NCI-H2171 (cell line): Measurements from ENCODE around the gene CGB1.

Experiments used
- DNase-seq: peaks from one replicate; lab custom pipeline; 2025; lab: John Stamatoyannopoulos, UW

Gene CGB1

DNA sequence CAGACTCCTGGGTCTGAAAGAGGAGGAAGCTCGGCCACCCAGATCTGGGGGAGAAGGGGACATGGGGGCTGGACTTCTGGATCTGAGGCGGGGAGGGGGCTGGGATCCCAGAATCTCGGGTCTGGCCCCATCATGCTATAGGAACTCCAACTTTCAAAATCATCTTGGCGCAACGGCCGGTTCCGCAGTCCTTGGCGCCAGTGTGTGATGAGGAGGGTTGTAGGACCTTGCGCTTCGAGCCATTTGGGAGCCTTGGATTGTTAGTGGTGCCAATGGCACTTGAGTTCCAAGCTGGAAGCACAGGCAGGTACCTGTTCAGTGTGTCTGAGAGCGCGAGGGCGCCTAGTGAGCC, 42.7 kb downstream of the CGB1 start:
- DNase-seq = no peak

DNA sequence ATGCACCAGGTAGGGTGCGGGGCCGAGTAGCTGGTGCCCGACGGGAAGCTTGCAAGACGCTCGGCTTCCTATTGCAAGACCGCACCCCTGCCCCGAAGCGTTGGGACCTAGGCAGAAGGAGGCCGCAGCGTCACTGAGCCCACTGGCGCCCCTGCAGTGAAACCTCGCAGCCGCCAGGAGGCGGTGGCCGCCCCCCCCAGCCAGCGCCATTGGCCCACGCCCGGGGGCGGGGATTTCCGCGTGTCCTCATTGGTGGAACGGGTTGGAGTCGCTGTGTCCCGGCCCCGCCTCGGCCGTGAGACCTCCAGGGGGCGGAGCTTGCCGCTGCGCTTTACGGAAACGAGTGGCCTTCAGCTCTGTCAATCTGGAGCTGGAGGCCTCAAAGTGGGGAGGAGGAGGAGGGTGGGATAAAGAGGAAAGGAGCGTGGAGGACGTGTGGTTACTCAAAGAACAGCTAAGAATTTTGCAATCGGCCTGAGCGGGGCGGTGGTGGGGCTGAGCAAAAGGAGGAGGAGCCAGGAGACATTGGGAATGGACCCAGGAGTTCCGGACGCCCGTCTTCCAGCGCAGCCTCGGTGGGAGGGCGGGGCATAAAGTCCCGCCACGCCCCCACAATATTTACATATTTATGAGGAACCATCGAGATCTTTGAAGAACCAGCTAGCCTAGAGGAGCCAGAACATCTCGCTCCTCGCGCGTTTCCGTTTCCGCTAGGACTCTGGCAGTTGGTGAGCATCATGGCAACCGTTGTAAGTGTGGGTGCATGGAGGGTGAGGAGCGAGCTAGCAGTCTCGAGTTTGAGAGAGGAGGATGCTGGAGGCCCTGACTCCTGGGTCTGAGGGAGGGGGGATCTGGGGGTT, 43.3 kb downstream of the CGB1 start, which contains the start of the genes GYS1 and RUVBL2:
TSS of gene GYS1 (minus strand) at position 135 of the 860 bp plus-strand sequence. CDS start 197 bp downstream, outside the sequence.
TSS of gene RUVBL2 (plus strand) at position 713 of the 860 bp plus-strand sequence. CDS start at position 738, 25 bp downstream.
- DNase-seq = peak; percentile 99

DNA sequence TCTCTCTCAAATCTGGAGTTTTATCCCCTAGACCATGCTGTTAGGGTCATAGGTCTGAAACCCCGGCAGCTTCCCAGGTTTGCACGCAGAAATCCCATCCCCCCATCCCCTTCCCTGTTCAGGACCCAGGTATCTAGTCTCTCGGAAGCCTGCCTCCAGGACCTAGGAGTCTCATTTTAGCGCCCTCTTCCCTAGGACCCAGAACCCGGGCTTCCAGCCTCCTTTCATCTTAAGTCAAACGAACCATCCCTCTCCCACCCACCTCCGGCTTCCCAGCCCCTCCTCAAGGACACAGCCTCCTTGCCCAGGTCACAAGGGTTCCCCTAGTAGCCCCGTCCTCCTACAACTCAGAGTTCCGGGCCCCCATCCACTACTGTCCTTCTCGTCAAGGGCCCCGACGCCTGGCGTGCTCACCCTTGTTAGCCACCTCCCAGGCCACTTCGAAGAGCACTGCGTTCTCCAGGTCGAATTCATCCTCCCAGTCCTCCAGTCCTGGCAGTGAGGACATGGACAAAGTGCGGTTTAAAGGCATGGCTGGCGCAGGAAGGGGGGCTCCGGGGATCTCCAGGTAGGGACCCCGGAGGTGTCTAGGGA, 44.0 kb downstream of the CGB1 start:
- no peak for DNase-seq

DNA sequence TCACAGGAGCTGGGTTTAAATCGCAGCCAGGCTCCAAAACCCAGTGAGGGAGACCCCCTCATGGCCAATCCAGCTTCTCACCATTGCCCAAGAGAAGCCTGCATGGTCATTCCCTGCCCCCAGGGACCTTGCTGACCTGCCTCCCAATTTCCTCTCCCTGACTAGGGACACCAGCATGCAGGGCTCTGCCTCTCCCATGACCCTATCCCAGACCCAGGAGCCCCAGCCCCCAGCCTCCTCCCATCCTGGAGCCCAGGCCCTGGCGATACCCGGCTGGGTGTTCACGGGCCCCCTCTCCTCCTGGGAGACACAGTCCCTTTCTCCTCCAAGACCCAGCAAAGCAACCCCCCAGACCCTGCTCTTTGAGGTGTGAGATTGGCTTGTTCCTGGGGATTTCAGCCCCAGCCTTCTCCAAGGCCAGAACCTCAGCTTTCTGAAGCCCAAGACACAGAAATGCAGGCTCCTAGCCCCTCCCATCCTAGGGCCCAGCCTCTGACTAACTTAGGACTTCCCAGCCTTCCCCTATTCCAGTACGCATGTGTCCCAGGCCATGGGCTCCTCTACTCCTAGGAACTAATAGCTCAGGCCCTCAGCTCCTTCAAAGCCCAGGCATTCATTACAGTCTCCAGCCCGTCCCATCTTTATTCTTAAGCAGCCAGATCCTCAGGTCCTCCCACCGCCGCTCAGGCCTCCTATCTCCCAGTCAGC, 44.7 kb downstream of the CGB1 start:
- DNase-seq = no peak

DNA sequence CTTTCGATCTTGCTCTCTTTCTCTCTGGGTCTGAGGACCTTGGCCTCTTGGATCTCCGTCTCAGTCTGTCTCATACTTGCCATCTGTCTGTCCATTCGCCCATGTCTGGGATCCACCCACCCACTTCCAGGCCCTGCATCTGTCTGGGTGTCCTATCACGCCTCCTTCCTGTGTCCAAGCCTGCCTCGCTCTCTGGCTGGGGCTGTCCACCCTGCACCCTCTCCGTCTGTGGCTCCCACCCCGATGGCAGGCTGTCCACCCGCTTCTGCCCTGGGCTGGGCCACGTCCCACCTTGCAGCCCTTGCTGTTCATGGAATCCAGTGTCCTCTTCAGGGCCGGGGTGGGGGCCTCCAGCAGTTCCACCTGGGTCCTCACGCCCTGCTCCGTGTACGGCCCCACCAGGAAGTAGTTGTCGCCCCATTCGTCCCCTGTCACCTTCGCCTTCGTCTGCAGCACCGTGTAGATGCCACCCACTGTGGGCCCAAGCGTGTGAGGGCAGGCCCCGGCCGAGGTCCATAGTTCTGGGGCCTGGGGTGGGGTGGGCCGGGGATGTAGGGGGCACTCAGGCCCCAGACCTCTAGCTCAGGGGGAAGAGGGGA, 45.6 kb downstream of the CGB1 start:
- DNase-seq = no peak

DNA sequence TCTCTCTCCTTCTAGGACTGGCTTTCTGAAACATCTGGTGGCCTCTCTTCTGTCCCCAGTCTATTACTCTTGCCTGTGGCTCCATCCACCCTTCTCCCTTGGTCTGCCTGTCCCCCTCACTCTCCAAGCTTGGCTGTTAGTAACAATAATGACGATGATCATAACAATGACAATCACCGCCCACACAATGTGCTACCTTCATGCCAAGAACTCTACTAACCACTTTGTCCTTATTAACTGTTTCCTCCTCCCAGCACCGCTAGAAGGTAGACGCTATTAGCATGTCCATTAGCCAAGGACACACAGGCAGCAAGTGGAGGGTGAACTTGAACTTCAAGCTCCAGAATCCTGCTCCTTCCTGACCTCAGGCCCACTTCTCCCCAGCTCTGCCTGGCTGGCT, 46.3 kb downstream of the CGB1 start:
- no peak for DNase-seq

DNA sequence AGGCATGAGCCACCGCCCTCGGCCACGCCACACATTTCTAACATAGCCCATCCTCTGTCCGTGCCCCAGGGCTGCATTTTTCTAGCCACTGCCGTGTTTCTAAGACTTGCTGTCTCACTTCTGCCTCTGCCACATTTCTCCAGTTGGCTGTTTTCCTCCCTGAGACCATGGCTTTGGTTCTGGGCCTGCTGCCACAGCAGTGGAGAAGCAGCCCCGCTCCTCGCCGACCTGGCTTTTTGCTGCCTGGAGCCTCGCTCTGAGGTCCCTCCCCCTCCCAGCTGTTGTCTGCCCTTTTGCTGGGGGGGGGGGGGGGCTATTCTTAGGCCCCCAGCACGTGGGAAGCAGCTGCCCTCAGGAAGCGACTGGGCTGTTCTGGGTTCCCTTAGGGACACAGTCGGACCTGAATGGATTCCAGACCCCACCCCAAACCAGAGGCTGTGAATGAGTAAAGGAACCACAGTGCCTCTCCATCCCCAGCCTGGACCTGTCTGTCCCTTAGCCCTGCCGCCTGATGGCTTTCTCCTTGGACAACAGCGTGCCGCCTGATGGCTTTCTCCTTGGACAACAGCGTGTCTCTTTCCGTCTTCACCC, 46.9 kb downstream of the CGB1 start:
- no peak for DNase-seq

DNA sequence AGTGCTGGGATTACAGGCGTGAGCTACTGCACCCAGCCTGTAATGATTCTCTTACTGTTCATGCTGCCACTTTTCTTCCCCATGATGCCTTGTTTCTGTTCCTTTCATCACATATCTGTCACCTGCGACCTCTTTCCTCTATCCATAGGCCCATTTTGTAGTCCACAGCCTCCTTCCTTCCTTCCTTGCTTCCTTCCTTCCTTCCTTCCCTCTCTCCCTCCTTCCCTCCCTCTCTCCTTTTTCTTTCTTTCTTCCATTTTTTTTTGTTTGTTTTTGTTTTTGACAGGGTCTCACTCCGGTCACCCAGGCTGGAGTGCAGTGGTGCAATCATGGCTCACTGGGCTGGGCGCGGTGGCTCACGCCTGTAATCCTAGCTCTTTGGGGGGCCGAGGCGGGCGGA, 47.8 kb downstream of the CGB1 start:
- DNase-seq = no peak

DNA sequence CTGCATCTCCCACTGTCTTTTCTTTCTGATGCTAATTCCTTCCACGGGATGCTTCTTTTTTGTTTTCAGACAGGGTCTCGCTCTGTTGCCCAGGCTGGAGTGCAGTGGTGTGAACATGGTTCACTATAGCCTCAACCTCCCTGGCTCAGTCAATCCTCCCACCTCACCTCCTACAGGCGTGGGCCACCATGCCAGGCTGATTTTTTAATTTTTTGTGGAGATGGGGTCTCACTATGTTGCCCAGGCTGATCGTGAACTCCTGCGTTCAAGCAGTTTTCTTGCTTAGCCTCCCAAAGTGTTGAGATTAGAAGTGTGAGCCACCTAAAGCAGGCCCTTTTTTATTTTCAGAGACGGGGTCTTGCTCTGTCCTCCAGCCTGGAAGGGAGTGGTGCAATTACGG, 48.4 kb downstream of the CGB1 start:
- DNase-seq = no peak

DNA sequence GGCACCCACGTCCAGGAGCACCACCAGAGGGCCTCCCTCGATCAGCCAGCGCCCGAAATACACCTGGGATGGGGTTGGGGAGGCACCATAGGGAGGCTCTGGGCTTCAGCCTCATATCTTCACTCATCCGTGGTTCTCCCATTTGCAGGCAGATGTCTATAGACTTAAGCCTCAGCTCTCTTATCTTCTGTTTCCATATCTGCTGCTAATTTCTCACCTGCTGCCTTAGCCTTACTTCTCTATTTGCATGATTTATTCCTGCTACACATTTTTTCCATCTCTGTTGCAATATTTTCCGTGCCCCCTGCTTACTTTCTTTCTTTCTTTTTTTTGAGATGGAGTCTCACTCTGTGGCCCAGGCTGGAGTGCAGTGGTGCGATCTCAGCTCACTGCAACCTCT, 49.4 kb downstream of the CGB1 start:
- no peak for DNase-seq

DNA sequence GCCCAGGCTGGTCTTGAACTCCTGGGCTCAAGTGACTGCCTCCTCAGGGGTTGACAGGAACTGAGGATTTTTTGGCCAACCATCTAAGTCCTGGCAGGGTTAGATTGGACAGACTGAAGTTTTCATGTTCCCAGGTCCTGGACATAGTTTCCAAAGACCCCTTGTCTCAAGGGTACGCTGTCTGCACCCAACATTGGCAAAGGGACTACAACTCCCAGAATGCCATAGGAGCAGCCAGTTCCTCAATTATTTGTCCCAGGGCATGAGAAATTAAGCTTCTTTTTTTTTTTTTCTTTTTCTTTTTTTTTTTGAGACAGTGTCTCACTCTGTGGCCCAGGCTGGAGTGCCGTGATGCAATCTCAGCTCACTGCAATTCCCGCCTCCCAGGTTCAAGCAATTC, 50.5 kb downstream of the CGB1 start:
- no peak for DNase-seq

DNA sequence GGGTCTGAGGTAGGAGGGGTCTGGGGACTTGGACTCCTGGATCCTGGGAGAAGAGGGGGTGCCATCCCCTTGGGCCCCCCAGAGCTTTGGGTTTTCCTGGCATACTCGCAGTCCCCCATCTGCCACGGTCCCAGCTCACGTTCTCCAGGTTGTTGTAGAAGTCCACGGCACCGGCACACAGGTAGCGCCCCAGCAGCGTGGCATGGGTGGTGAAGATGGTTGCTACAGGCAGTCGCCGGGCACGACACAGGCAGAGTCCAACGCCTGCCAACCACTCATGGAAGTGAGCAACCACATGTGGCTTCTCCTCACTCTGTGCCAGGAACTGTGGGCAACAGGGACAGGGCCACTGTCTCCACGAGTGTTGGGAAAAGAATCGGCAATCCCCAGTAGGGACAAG, 51.0 kb downstream of the CGB1 start:
- DNase-seq = no peak
